Measurements from ENCODE around the gene DPRX. TPM values are rescaled to one million over a fixed set of nuclear protein-coding genes. Genes with fewer than 3 reads are reported as not detected.

Gene DPRX
- total RNA-seq, 1 donor from 2014 or later, result not detected

DNA sequence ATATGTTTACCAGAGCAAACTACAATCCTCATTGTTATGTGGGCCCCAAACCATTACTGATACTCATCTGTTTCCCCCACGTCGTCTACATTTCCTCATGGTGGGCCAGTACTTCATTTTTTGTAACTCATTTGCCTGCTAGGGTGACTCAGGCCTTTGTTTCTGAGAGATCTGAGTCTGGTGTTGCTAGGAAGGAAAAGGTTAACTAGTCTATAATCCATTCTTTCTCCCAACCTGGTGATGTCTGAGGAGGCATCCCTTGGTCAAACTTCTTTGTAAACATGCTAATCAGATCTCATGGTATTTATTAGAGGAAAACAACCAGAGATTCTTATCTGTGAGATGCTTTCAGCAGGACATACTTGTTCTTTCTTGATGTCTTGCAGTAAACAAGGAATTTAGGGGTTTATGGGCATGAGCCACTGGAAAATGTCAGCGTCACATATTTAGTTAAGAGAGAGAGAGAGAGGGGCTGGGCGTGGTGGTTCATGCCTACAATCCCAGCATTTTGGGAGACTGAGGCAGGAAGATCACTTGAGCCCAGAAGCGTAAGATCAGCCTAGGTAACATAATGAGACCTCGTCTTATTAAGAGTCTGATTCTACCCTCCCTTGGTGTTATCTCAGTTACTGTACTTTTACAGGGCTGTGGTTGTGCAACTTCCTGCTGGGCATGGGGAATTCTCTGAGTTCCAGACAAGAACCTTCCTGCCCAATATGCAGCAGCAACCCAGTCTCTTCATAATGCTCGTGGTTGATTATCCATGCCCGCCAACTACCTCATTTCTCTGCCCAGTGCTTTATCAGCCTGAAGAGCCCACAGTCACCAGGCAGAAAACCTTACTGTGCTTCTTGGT is 9.7 kb upstream of the DPRX start:
- DNase-seq (ENCODE audit: low read depth), result no peak
- no peak overlapping the region for H3K4me3 ChIP-seq (ENCODE audit: low read depth, low read length)
- TF ChIP-seq, protein P1, sequence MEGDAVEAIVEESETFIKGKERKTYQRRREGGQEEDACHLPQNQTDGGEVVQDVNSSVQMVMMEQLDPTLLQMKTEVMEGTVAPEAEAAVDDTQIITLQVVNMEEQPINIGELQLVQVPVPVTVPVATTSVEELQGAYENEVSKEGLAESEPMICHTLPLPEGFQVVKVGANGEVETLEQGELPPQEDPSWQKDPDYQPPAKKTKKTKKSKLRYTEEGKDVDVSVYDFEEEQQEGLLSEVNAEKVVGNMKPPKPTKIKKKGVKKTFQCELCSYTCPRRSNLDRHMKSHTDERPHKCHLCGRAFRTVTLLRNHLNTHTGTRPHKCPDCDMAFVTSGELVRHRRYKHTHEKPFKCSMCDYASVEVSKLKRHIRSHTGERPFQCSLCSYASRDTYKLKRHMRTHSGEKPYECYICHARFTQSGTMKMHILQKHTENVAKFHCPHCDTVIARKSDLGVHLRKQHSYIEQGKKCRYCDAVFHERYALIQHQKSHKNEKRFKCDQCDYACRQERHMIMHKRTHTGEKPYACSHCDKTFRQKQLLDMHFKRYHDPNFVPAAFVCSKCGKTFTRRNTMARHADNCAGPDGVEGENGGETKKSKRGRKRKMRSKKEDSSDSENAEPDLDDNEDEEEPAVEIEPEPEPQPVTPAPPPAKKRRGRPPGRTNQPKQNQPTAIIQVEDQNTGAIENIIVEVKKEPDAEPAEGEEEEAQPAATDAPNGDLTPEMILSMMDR (conservative IDR thresholded peaks at IDR 0.05; ENCODE audit: low read depth, low read length), result no peak

DNA sequence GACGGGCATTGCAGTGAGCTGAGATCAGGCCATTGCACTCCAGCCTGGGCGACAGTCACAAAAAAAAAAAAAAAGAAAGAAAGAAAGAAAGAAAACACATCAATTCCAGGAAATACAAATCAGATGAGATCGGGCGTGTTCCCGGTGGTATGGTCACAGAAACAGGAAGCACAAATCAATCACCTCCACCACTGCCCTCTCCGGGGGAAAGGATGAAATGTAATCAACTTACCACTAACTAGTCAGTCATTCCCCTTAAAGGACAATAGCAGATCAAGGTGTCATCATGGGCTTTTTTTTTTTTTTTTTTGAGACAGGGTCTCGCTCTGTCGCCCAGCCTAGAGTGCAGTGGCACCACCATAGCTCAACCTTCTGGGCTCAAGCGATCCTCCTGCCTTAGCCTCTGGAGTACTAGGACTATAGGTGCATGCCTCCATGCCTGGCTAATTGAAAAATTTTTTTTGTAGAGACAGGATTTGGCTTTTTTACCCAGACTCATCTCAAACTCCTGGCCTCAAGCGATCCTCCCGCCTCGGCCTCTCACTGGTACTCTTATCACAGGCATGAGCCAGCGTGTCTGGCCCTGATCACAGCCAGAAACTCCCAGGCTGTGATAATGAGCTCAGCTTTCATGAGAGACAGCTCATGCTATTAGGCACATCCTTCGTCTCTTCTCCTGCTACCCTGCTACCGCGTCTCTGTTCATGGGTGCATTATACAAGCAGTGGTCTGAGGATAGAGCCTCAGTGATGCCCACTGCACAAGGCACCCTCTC is 6.8 kb upstream of the DPRX start:
- TF ChIP-seq, protein P1 (conservative IDR thresholded peaks at IDR 0.05; ENCODE audit: low read depth, low read length), result no peak
- no peak overlapping the region for H3K4me3 ChIP-seq (ENCODE audit: low read depth, low read length)
- no peak for DNase-seq (ENCODE audit: low read depth)

DNA sequence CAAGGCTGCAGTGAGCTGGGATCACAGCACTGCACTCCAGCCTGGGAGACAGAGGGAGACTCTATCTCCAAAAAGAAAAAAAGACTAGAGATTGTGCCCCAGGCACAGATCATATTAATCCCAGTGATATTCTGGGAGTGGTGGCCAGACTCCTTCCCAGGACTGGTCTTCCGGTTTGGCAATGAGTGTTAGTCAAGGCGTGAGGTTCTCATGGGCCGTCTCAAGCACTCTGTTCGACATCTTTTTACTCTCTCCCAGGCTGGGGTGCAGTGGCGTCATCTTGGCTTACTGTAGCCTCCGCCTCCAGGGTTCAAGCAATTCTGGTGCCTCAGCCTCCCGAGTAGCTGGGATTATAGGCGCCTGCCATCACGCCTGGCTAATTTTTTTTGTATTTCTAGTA is 5.3 kb upstream of the DPRX start:
- TF ChIP-seq, protein P1 (conservative IDR thresholded peaks at IDR 0.05; ENCODE audit: low read depth, low read length), result no peak
- DNase-seq (ENCODE audit: low read depth), result no peak
- no peak overlapping the region for H3K4me3 ChIP-seq (ENCODE audit: low read depth, low read length)

DNA sequence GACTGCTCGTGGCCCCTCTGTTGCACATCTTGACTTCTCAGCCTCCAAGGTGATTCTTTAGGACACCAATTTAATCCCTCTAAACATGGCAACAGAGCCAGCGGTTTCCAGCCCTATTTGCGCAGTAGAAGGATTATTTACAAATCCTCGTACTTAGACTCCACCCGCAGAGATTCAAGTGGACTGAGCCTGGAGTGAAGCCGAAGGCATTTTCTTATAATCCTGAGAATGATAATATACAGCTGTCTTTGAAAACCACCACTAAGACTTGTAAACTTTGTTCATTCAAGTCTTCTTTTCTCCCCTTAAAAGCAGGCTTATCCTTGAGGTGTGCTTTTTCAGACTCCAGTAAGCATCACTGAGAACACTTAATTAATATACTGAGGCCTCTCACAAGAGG is 4.8 kb upstream of the DPRX start:
- DNase-seq (ENCODE audit: low read depth), result no peak
- no peak overlapping the region for H3K4me3 ChIP-seq (ENCODE audit: low read depth, low read length)
- TF ChIP-seq, protein P1 (conservative IDR thresholded peaks at IDR 0.05; ENCODE audit: low read depth, low read length), result no peak

DNA sequence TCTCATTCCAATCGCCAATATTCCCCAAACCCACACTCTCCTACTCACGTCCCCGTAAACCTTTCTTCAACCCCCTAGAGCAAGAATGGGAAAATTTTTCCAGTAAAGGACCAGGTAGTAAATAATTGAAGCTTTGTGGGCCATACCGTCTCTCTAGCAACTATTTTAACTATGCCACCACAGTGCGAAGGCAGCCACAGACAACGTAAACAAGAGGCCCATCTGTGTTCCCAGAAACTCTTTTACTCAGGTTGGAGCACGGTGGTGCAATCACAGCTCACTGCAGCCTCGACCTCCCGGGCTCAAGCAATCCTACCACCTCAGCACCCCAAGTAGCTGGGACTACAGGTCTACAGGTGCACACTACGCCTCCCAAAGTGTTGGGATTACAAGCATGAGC is 3.0 kb downstream of the DPRX start:
- DNase-seq (ENCODE audit: low read depth), result no peak
- no peak overlapping the region for H3K4me3 ChIP-seq (ENCODE audit: low read depth, low read length)
- TF ChIP-seq, protein P1 (conservative IDR thresholded peaks at IDR 0.05; ENCODE audit: low read depth, low read length), result no peak

DNA sequence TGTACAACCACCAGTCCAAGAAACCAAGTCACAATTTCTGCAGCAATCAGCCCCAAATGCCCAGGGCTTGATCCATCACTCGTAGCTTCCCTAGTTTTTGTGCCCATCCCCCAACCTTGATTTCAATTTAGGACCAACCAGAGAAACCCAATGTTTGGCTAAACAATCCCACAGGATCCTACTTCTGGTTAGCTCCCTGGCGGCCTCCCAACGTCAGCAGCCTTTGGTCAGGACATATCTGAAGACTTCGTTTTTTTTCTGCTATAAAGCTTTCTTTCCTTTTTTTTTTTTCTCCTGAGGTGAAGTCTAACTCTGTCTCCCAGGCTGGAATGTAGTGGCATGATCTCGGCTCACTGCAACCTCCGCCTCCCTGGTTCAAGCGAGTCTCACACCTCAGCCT is 7.7 kb downstream of the DPRX start:
- DNase-seq (ENCODE audit: low read depth), result no peak
- no peak overlapping the region for H3K4me3 ChIP-seq (ENCODE audit: low read depth, low read length)
- TF ChIP-seq, protein P1 (conservative IDR thresholded peaks at IDR 0.05; ENCODE audit: low read depth, low read length), result no peak

Data from epithelial cell of proximal tubule (primary cell).